Natural killer cell (primary cell): ENCODE data around the gene GRB10. TPM values are rescaled to one million over a fixed set of nuclear protein-coding genes. Genes with fewer than 3 reads are reported as not detected.

Source experiments
- ATAC-seq, 3 donors: fragments of 150-1000 bp in 2 of 3; fragments of 200-7000 bp in 1 of 3; cut with Tn5 transposase; 1 replicate in 1 of 3; 2 replicates in 2 of 3; pipeline ENCODE4 v1.10.0; 2021; ENCODE audit warnings: mild to moderate bottlenecking in 2 of 3, moderate library complexity in 2 of 3
- DNase-seq, 2 donors: peaks; one replicate each; pipeline versions ENCODE4 v3.0.0 to v3.0.0-alpha.2; 2013 to 2021; ENCODE audit warnings: mixed read lengths in 1 of 2
- H3K27ac ChIP-seq: one replicate; pipeline ENCODE4 v1.5.1; 2013; ENCODE audit warnings: mild to moderate bottlenecking, low read length
- H3K27me3 ChIP-seq: one replicate; pipeline ENCODE4 v1.6.1; 2013; ENCODE audit warnings: low read length; ENCODE audit not compliant: control insufficient read depth, insufficient read depth
- H3K36me3 ChIP-seq: one replicate; pipeline ENCODE4 v1.6.1; 2013; ENCODE audit warnings: low read length; ENCODE audit not compliant: control insufficient read depth, insufficient read depth
- H3K4me1 ChIP-seq: one replicate; pipeline ENCODE4 v1.6.1; 2013; ENCODE audit warnings: low read length; ENCODE audit not compliant: control insufficient read depth, insufficient read depth
- H3K4me3 ChIP-seq: one replicate; pipeline ENCODE4 v1.5.1; 2013; ENCODE audit warnings: low read length
- H3K9me3 ChIP-seq: one replicate; pipeline ENCODE4 v1.6.1; 2013; ENCODE audit warnings: low read length; ENCODE audit not compliant: control insufficient read depth, insufficient read depth
- H3K27ac Mint-ChIP-seq, 2 donors: one replicate each; pipeline ENCODE4 v1.8.0; 2022; ENCODE audit warnings: mild to moderate bottlenecking in 2 of 2, mixed read lengths in 2 of 2, moderate library complexity in 1 of 2
- H3K27me3 Mint-ChIP-seq, 2 donors: one replicate each; pipeline ENCODE4 v1.8.0; 2022; ENCODE audit warnings: low read depth in 2 of 2, mixed read lengths in 2 of 2
- H3K36me3 Mint-ChIP-seq: one replicate; pipeline ENCODE4 v1.8.0; 2022; ENCODE audit warnings: mixed read lengths
- H3K4me1 Mint-ChIP-seq, 2 donors: one replicate each; pipeline ENCODE4 v1.8.0; 2022; ENCODE audit warnings: mixed read lengths in 2 of 2
- H3K4me3 Mint-ChIP-seq: one replicate; pipeline ENCODE4 v1.8.0; 2022; ENCODE audit warnings: mild to moderate bottlenecking, moderate library complexity, mixed read lengths
- H3K9me3 Mint-ChIP-seq, 2 donors: one replicate each; pipeline ENCODE4 v1.8.0; 2022; ENCODE audit warnings: mixed read lengths in 2 of 2
- WGBS: methylation state at CpG from one replicate; pipeline ENCODE4 v1.1.7; 2013; ENCODE audit warnings: missing lambda C conversion rate; ENCODE audit not compliant: insufficient coverage; 5-methylcytosine and 5-hydroxymethylcytosine counted together
- intact Hi-C: fragments of 100-400 bp; cut with micrococcal nuclease; formaldehyde crosslinking; loops from one replicate; pipeline ENCODE4 v1.14.2; 2022
- total RNA-seq, 4 donors: library from RNA; stranded (reverse); fragments of 120-200 nt in 1 of 4; gene quantifications; one replicate each; pipeline versions ENCODE4 v1.2.3 to v1.2.4, GENCODE V29; 2013 to 2022
- TF ChIP-seq, protein P1 (sequence below): fragments of 200-600 bp; IDR thresholded peaks from one replicate; pipeline ENCODE4 v1.8.0; 2022; ENCODE audit warnings: antibody characterized with exemption

The GRB10 gene
- total RNA-seq, 3 donors from 2014 or later (not counting 1 experiment from before 2014, with no cell fraction given): 0.16 to 24.4 (median 1.4) TPM

DNA sequence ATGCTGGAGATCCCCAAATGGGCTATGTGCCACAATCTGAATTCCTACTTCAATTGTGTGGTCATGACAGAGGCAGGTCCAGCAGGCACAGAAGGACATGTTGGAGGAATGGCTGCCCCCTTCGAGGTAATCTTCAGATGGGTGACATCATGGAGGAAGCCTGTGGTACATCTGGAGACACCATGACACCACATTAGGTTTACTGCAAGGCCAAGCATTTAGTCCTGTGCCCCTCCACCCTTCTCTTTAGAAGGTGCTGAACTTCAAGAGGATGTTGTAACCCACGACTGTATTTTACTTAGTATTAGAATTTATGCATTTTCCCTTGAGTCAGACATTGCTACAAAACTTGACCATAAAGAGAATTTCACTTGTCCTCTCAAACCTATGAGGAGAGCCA lies 142.4 kb downstream of the GRB10 start:
- Mint-ChIP-seq H3K9me3 (no peaks in the 10 kb centered on the region), H3K4me1 (peaks cover 0 to 10% of the 10 kb centered on the region in 2 donors), H3K27ac (no peak overlapping the region), H3K4me3 (no peak overlapping the region), H3K36me3 (no peaks in the 10 kb centered on the region), H3K27me3 (peaks cover 0 to 10% of the 10 kb centered on the region in 2 donors)
- Histone ChIP-seq H3K9me3 (no peaks in the 10 kb centered on the region), H3K27me3 (no peaks in the 10 kb centered on the region), H3K27ac (no peak overlapping the region), H3K36me3 (no peaks in the 10 kb centered on the region), H3K4me3 (no peak overlapping the region), H3K4me1 (no peaks in the 10 kb centered on the region)
- intact Hi-C loops: no loop called here
- no peak for DNase-seq
- 38% methylated on average over 2 of the region's 2 CpGs for WGBS
- no peak for ATAC-seq
- TF ChIP-seq, protein P1, sequence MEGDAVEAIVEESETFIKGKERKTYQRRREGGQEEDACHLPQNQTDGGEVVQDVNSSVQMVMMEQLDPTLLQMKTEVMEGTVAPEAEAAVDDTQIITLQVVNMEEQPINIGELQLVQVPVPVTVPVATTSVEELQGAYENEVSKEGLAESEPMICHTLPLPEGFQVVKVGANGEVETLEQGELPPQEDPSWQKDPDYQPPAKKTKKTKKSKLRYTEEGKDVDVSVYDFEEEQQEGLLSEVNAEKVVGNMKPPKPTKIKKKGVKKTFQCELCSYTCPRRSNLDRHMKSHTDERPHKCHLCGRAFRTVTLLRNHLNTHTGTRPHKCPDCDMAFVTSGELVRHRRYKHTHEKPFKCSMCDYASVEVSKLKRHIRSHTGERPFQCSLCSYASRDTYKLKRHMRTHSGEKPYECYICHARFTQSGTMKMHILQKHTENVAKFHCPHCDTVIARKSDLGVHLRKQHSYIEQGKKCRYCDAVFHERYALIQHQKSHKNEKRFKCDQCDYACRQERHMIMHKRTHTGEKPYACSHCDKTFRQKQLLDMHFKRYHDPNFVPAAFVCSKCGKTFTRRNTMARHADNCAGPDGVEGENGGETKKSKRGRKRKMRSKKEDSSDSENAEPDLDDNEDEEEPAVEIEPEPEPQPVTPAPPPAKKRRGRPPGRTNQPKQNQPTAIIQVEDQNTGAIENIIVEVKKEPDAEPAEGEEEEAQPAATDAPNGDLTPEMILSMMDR: no peak

DNA sequence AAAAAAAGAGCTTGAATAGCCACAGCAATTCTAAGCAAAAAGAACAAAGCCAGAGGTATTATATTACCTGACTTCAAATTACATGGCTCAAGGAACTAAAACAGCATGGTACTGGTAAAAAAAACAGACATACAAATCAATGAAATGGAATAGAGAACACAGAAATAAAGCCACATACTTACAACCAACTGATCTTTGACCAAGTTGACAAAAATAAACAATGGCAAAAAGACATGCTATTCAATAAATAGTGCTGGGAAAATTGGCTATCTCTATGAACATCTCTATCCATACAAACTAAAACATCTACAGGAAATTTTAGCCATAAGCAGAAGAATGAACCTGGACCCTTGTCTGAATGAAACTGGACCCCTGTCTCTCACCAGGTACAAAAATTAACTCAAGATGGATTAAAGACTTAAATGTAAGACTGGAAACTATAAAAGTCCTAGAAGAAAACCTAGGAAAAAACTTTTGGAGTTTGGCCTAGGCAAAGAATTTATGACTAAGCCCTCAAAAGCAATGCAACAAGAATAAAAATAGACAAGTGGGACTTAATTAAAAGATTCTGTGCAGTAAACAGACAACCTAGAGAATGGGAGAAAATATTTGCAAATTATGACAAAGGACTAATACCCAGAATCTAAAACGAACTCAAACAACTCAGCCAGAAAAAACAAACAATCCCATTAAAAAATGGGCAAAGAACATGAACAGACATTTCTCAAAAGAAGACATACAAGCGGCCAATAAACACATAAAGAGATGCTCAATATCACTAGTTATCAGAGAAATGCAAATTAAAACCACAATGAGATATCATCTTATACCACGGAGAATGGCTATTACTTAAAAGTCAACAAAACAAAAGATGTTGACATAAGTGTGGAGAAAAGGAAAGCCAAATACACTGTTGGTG lies 144.7 kb downstream of the GRB10 start:
- no peak for ATAC-seq
- peaks cover 8 to 27% of the 10 kb centered on the region in 2 donors for H3K27me3 Mint-ChIP-seq
- Histone ChIP-seq H3K9me3 (no peaks in the 10 kb centered on the region), H3K4me3 (no peak overlapping the region), H3K36me3 (no peaks in the 10 kb centered on the region), H3K27ac (no peak overlapping the region), H3K4me1 (no peaks in the 10 kb centered on the region), H3K27me3 (peaks cover 2% of the 10 kb centered on the region)
- intact Hi-C loops: no loop called here
- TF ChIP-seq, protein P1: no peak
- H3K27ac Mint-ChIP-seq: no peak overlapping the region
- peaks cover 0 to 10% of the 10 kb centered on the region in 2 donors for H3K4me1 Mint-ChIP-seq
- H3K36me3 Mint-ChIP-seq: no peaks in the 10 kb centered on the region
- DNase-seq: no peak
- 61% methylated on average over 2 of the region's 3 CpGs for WGBS
- H3K4me3 Mint-ChIP-seq: no peak overlapping the region
- no peaks in the 10 kb centered on the region for H3K9me3 Mint-ChIP-seq

DNA sequence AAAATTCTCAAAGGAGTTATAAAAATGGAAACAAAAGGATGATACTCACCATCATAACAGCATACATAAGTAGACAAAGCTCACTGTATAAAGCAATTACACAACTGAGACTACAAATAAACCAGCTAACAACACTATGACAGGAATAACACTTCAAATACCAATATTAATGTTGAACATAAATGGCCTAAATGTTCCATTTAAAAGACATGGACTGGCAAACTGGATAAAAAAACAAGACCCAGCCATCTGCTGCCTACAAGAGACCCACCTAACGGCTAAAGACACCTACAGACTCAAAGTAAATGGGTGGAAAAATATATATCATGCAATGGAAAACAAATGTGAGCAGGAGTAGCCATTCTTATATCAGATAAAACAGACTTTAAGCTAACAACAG lies 148.3 kb downstream of the GRB10 start:
- peaks cover 2% of the 10 kb centered on the region for H3K27me3 ChIP-seq
- Mint-ChIP-seq H3K27ac (no peak overlapping the region), H3K27me3 (peaks cover 11 to 25% of the 10 kb centered on the region in 2 donors), H3K4me1 (no peaks in the 10 kb centered on the region), H3K9me3 (no peaks in the 10 kb centered on the region), H3K4me3 (no peak overlapping the region), H3K36me3 (no peaks in the 10 kb centered on the region)
- no peak overlapping the region for H3K4me3 ChIP-seq
- H3K4me1 ChIP-seq: no peaks in the 10 kb centered on the region
- DNase-seq (no peak), ATAC-seq (no peak)
- no peaks in the 10 kb centered on the region for H3K36me3 ChIP-seq
- no peaks in the 10 kb centered on the region for H3K9me3 ChIP-seq
- TF ChIP-seq, protein P1: no peak
- WGBS: no CpG with 5 or more reads among the region's 1 CpG
- intact Hi-C loops: loop anchor here (5.0 kb wide), 1 partner anchor 37 kb away; no protein-coding TSS in a partner anchor
- no peak overlapping the region for H3K27ac ChIP-seq
